Spleen (tissue), 11 donors: ENCODE measurements around the gene TMEM117. TPM values are rescaled to one million over a fixed set of nuclear protein-coding genes. Genes with fewer than 3 reads are reported as not detected.

Source experiments
- DNase-seq: peaks from one replicate; pipeline ENCODE4 v3.0.0-alpha.2; 2020
- H3K27ac ChIP-seq, 8 donors: fragments of 200-600 bp; sonication (generic) in 7 of 8; 1 replicate in 4 of 8; 2 replicates in 4 of 8; pipeline versions ENCODE4 v1.5.0 to v1.8.0; 2016 to 2021; ENCODE audit warnings: inconsistent platforms in 4 of 8, mild to moderate bottlenecking in 4 of 8, moderate library complexity in 1 of 8
- H3K27me3 ChIP-seq, 7 donors: fragments of 200-600 bp; sonication (generic) in 6 of 7; replicated peaks in 1 of 7; 1 replicate in 4 of 7; 2 replicates in 3 of 7; pipeline versions ENCODE4 v1.5.0 to v1.8.0; 2016 to 2021; ENCODE audit warnings: inconsistent platforms in 3 of 7, mild to moderate bottlenecking in 1 of 7
- H3K36me3 ChIP-seq, 6 donors: fragments of 200-600 bp; sonication (generic) in 5 of 6; 1 replicate in 4 of 6; 2 replicates in 2 of 6; pipeline versions ENCODE4 v1.5.0 to v1.8.0; 2016 to 2021; ENCODE audit warnings: inconsistent platforms in 2 of 6
- H3K4me1 ChIP-seq, 6 donors: fragments of 200-600 bp; sonication (generic) in 5 of 6; 1 replicate in 3 of 6; 2 replicates in 3 of 6; pipeline versions ENCODE4 v1.5.0 to v1.8.0; 2016 to 2021; ENCODE audit warnings: inconsistent platforms in 3 of 6
- H3K4me3 ChIP-seq, 8 donors: fragments of 200-600 bp; sonication (generic) in 7 of 8; 1 replicate in 4 of 8; 2 replicates in 4 of 8; pipeline versions ENCODE4 v1.5.0 to v1.8.0; 2016 to 2021; ENCODE audit warnings: inconsistent platforms in 4 of 8, mild to moderate bottlenecking in 4 of 8, moderate library complexity in 2 of 8
- H3K9me3 ChIP-seq, 8 donors: fragments of 200-600 bp; sonication (generic) in 7 of 8; 1 replicate in 4 of 8; 2 replicates in 4 of 8; pipeline versions ENCODE4 v1.5.0 to v1.8.0; 2016 to 2021; ENCODE audit warnings: inconsistent platforms in 4 of 8
- POLR2A ChIP-seq, 3 donors: fragments of 450-650 bp; IDR thresholded peaks; one replicate each; pipeline ENCODE4 v1.5.1; 2017; ENCODE audit warnings: antibody characterized with exemption in 3 of 3, mild to moderate bottlenecking in 1 of 3
- POLR2AphosphoS5 ChIP-seq, 3 donors: sonication (generic); formaldehyde crosslinking; IDR thresholded peaks; one replicate each; pipeline ENCODE4 v1.5.1; 2017; ENCODE audit warnings: antibody characterized with exemption in 3 of 3
- WGBS, 5 donors: extraction: QIAGEN DNeasy Blood & Tissue Kit in 3 of 5; methylation state at CpG; one replicate each; pipeline versions ENCODE4 v1.1.5 to v1.1.7; 2013 to 2018; 5-methylcytosine and 5-hydroxymethylcytosine counted together
- intact Hi-C: fragments of 100-400 bp; cut with DNase I; formaldehyde crosslinking; loops from one replicate; pipeline ENCODE4 v1.15.0; 2023; ENCODE audit warnings: low total_unique reads
- polyA plus RNA-seq, 3 donors: library from polyadenylated mRNA; stranded (reverse); fragments of 200-250 nt; gene quantifications; one replicate each; pipeline ENCODE4 v1.2.1, GENCODE V29; 2013
- total RNA-seq, 7 donors: library from RNA; depleted of rRNA in 3 of 7; stranded (reverse); fragments of >200 nt in 3 of 7; fragmentation: NEBNext Ultra II Directional in 4 of 7; extraction: Animal tissue kit (Norgen Biotek cat#: 25700) in 4 of 7; gene quantifications; one replicate each; pipeline versions ENCODE4 v1.1.0 to v1.2.1, GENCODE V29; 2016 to 2021
- TF ChIP-seq, protein P1 (sequence below), 11 experiments: fragments of 200-600 bp in 7 of 11; fragments of 450-650 bp in 4 of 11; sonication (generic) in 4 of 11; IDR thresholded peaks in 8 of 11; conservative IDR thresholded peaks in 3 of 11; 1 replicate in 7 of 11; 2 replicates in 4 of 11; pipeline versions ENCODE4 v1.4.0 to v1.8.0; 2016 to 2021; ENCODE audit warnings: antibody characterized with exemption in 11 of 11, inconsistent platforms in 4 of 11, mild to moderate bottlenecking in 1 of 11
- donor health status: healthy with polysubstance abuse.
- donor health status: DM: no; HTN: no; CAD: no; lungs with moderate emphysema.
- donor health status: DM: no; HTN: no; CAD: no.
- donor health status: Bipolar disorder and iron deficiency.
- donor health status: healthy.
- donor health status: DM: no; HTN: no; CAD: no.
- donor health status: DM: yes; HTN: yes; CAD: no.

Gene TMEM117
- total and polyA plus RNA-seq, 10 donors: 1.7 to 24.5 (median 5.0) TPM

DNA sequence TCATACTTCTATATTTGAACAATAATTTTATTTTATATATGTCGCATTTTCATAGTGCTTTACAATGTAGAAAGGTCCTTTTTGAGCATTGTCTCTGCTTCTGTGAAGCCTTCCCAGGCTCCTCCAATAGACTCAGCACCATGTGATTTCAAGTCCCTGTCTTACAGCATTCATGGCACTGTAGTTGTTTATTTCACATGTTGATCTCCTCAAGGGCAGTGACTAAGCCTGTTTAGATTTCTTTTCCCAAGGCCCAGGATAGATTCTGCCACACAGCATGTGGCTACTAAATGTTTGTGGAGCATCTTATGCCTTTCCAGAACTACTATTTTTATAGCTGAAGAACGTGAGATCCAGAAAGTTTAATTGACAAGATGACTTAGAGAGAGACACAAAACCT is 391.7 kb downstream of the TMEM117 start:
- Histone ChIP-seq H3K4me3 (no peak overlapping the region), H3K36me3 (no peaks in the 10 kb centered on the region), H3K4me1 (no peaks in the 10 kb centered on the region), H3K9me3 (no peaks in the 10 kb centered on the region), H3K27ac (no peak overlapping the region), H3K27me3 (no peaks in the 10 kb centered on the region)
- TF ChIP-seq POLR2A (IDR thresholded peaks at IDR 0.05) (no peak), POLR2AphosphoS5 (IDR thresholded peaks at IDR 0.05) (no peak)
- TF ChIP-seq, protein P1, sequence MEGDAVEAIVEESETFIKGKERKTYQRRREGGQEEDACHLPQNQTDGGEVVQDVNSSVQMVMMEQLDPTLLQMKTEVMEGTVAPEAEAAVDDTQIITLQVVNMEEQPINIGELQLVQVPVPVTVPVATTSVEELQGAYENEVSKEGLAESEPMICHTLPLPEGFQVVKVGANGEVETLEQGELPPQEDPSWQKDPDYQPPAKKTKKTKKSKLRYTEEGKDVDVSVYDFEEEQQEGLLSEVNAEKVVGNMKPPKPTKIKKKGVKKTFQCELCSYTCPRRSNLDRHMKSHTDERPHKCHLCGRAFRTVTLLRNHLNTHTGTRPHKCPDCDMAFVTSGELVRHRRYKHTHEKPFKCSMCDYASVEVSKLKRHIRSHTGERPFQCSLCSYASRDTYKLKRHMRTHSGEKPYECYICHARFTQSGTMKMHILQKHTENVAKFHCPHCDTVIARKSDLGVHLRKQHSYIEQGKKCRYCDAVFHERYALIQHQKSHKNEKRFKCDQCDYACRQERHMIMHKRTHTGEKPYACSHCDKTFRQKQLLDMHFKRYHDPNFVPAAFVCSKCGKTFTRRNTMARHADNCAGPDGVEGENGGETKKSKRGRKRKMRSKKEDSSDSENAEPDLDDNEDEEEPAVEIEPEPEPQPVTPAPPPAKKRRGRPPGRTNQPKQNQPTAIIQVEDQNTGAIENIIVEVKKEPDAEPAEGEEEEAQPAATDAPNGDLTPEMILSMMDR (IDR thresholded peaks at IDR 0.05 in 8 of 11, conservative IDR thresholded peaks at IDR 0.05 in 3 of 11): no peak
- WGBS, 5 donors: 70 to 87% (median 80%) methylated on average over 2 of the region's 2 CpGs
- intact Hi-C loops: no loop called here
- no peak for DNase-seq

DNA sequence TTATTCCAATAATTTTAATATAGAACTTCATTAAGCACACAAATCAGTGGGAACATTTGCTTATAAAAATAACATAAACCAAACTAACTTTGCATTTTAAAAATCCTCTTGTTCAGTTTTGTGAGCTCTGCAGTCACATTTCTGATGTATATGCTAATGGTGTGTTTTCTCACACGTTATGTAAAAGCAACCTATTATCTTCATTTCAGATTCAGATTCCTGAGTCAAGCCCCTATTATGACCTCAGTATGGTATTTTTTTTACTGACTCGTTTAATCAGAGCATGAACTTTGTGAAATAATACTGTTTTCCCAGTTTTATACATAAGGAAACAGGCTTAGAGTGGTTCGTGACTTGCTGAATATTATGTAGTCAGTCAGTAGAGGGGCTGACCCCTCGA is 394.0 kb downstream of the TMEM117 start:
- Histone ChIP-seq H3K4me3 (no peak overlapping the region), H3K27ac (no peak overlapping the region), H3K4me1 (no peaks in the 10 kb centered on the region), H3K9me3 (no peaks in the 10 kb centered on the region), H3K27me3 (no peaks in the 10 kb centered on the region), H3K36me3 (no peaks in the 10 kb centered on the region)
- 72 to 84% (median 74%) methylated on average over 4 of the region's 4 CpGs for WGBS, 5 donors
- TF ChIP-seq POLR2AphosphoS5 (IDR thresholded peaks at IDR 0.05): no peak
- TF ChIP-seq, protein P1 (IDR thresholded peaks at IDR 0.05 in 8 of 11, conservative IDR thresholded peaks at IDR 0.05 in 3 of 11): no peak
- no peak for TF ChIP-seq POLR2A (IDR thresholded peaks at IDR 0.05)
- DNase-seq: no peak
- intact Hi-C loops: no loop called here

DNA sequence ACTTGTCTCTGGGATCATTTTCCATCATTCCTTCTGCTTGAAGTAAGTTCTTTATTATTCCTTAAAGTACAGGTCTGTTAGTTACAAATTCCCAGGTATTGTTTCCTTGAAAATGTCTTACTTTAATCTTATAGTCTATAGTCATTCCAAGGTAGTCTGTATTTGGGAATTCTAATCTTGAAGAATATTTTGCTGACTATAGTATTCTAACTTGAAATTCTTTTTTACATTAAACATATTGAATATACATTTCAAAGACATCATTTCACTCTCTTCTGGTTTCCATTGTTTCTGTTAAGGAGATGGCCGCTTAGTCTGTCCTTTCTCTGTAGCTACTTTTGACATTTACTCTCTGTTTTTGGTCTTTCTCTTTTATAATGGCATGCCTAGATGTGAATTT is 399.8 kb downstream of the TMEM117 start:
- H3K4me1 ChIP-seq: no peaks in the 10 kb centered on the region
- H3K36me3 ChIP-seq: no peaks in the 10 kb centered on the region
- H3K4me3 ChIP-seq: no peak overlapping the region
- TF ChIP-seq POLR2A (IDR thresholded peaks at IDR 0.05) (no peak), POLR2AphosphoS5 (IDR thresholded peaks at IDR 0.05) (no peak)
- TF ChIP-seq, protein P1 (IDR thresholded peaks at IDR 0.05 in 8 of 11, conservative IDR thresholded peaks at IDR 0.05 in 3 of 11): no peak
- no peak overlapping the region for H3K27ac ChIP-seq
- no peak for DNase-seq
- H3K9me3 ChIP-seq: no peaks in the 10 kb centered on the region
- WGBS, 5 donors: 85 to 100% (median 88%) methylated on average over 1 of the region's 1 CpG
- H3K27me3 ChIP-seq: no peaks in the 10 kb centered on the region
- intact Hi-C loops: no loop called here

DNA sequence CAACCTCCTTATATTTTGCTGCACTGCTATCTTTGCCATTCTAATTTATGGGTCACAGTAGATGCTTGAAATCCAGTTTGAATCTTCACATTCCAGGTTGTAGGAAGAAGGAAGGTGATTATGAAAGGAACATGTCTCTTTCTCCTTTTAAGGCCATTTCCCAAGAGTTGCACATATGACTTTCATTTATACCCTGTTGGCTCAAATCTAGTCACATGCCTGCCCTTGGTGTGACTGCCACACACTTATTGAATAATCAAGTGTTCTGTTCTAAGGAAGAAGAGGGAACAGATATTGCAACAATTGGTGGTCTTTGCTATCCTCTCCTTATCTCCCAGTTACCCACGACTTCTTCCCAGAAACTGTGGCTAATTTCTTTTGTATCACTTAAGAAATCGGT is 404.3 kb downstream of the TMEM117 start:
- Histone ChIP-seq H3K4me3 (no peak overlapping the region), H3K4me1 (no peaks in the 10 kb centered on the region), H3K27me3 (no peaks in the 10 kb centered on the region), H3K9me3 (peaks cover 0 to 4% (median 0%) of the 10 kb centered on the region in 8 donors), H3K27ac (no peak overlapping the region), H3K36me3 (no peaks in the 10 kb centered on the region)
- no peak for TF ChIP-seq POLR2AphosphoS5 (IDR thresholded peaks at IDR 0.05)
- TF ChIP-seq, protein P1 (IDR thresholded peaks at IDR 0.05 in 8 of 11, conservative IDR thresholded peaks at IDR 0.05 in 3 of 11): no peak
- no peak for TF ChIP-seq POLR2A (IDR thresholded peaks at IDR 0.05)
- intact Hi-C loops: no loop called here
- WGBS, 5 donors: 70 to 87% (median 82%) methylated on average over 2 of the region's 2 CpGs
- no peak for DNase-seq
